ENCODE measurements around the gene RNF126. TPM values are rescaled to one million over a fixed set of nuclear protein-coding genes. Genes with fewer than 3 reads are reported as not detected.
"Not testable (repeated sequence)": the region's sequence is repeated elsewhere in the genome, so short reads cannot be mapped to it uniquely, and the experiment has no call there.

Gene RNF126
- total RNA-seq, 1 donor from 2014 or later = 41.6 TPM

DNA sequence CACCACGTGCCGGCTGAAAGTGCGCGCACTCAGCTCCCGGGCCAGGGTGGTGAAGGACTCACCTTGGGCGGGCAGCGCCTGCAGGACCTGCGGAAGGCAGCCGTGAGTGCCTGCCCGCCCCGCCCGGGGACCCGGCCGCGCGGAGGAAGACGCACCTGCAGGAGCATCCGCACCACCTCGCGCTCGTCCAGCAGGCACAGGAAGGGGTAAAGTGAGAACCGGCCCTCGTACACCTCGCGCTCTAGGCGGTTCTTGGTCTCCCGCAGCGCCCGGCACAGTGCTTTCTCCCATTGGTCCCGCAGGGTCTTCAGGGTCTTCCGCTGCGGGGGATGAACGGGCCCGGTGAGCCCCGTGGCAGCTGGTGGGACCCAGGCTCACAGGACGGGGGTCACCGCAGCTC lies 40.3 kb downstream of the RNF126 start:
- H3K36me3 Mint-ChIP-seq = peaks cover 15% of the 10 kb centered on the region
- no peaks in the 10 kb centered on the region for H3K27me3 Mint-ChIP-seq (ENCODE audit: low read depth)
- TF ChIP-seq, protein P1, sequence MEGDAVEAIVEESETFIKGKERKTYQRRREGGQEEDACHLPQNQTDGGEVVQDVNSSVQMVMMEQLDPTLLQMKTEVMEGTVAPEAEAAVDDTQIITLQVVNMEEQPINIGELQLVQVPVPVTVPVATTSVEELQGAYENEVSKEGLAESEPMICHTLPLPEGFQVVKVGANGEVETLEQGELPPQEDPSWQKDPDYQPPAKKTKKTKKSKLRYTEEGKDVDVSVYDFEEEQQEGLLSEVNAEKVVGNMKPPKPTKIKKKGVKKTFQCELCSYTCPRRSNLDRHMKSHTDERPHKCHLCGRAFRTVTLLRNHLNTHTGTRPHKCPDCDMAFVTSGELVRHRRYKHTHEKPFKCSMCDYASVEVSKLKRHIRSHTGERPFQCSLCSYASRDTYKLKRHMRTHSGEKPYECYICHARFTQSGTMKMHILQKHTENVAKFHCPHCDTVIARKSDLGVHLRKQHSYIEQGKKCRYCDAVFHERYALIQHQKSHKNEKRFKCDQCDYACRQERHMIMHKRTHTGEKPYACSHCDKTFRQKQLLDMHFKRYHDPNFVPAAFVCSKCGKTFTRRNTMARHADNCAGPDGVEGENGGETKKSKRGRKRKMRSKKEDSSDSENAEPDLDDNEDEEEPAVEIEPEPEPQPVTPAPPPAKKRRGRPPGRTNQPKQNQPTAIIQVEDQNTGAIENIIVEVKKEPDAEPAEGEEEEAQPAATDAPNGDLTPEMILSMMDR (IDR thresholded peaks at IDR 0.05; ENCODE audit: unreplicated experiment) = no peak
- no peak for DNase-seq (ENCODE audit: low spot score in 2 of 2, unreplicated experiment in 2 of 2)
- no peak overlapping the region for H3K27ac Mint-ChIP-seq
- no peaks in the 10 kb centered on the region for H3K9me3 Mint-ChIP-seq
- no peak overlapping the region for H3K4me3 Mint-ChIP-seq
- H3K4me1 Mint-ChIP-seq = no peaks in the 10 kb centered on the region

DNA sequence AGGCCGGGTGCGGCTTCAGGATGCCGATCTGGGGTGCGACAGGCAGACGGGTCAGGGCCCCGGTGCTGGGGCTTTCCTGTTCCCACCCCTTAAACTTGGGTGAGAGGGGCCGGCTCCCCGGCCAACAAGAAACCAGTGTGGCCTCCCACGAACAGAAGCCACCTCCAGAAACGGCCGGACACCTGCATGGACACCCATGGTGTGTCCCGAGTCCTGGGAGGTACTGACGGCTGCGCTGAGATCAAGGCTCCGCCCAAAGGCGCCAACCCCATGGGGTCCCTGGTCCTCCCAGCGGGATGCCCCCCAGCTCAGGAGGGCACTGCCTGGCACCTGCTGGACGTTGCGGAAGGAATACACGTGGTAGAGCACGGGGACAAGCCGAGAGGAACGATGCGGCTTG lies 41.2 kb downstream of the RNF126 start:
- H3K27ac Mint-ChIP-seq = no peak overlapping the region
- H3K4me3 Mint-ChIP-seq = no peak overlapping the region
- no peaks in the 10 kb centered on the region for H3K4me1 Mint-ChIP-seq
- H3K27me3 Mint-ChIP-seq (ENCODE audit: low read depth) = no peaks in the 10 kb centered on the region
- H3K9me3 Mint-ChIP-seq = no peaks in the 10 kb centered on the region
- DNase-seq (ENCODE audit: low spot score in 2 of 2, unreplicated experiment in 2 of 2) = no peak
- TF ChIP-seq, protein P1 (IDR thresholded peaks at IDR 0.05; ENCODE audit: unreplicated experiment) = no peak
- peaks cover 16% of the 10 kb centered on the region for H3K36me3 Mint-ChIP-seq

DNA sequence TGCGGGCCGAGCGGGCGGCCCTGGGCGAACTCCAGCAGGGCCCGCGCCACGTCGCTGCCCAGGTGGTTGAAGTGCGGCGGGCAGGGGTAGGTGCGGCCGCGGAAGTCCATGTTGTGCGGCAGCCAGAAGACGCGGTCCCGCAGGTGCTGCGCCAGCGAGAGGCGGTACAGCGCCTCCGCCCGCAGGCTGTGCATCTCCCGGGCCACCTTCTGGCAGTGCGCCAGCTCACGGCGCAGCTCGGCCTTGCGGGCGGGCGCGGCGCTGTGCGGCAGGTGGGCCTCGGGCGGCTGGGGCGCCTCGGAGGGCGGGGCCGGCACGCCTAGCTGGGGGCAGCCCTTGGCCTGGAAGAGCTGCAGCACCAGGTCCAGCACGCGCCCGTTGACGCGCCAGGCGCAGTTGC lies 41.8 kb downstream of the RNF126 start:
- H3K36me3 Mint-ChIP-seq = peaks cover 16% of the 10 kb centered on the region
- H3K9me3 Mint-ChIP-seq; H3K4me3 Mint-ChIP-seq; H3K4me1 Mint-ChIP-seq; DNase-seq (ENCODE audit: low spot score in 2 of 2, unreplicated experiment in 2 of 2); H3K27ac Mint-ChIP-seq; H3K27me3 Mint-ChIP-seq (ENCODE audit: low read depth): not testable (repeated sequence)

DNA sequence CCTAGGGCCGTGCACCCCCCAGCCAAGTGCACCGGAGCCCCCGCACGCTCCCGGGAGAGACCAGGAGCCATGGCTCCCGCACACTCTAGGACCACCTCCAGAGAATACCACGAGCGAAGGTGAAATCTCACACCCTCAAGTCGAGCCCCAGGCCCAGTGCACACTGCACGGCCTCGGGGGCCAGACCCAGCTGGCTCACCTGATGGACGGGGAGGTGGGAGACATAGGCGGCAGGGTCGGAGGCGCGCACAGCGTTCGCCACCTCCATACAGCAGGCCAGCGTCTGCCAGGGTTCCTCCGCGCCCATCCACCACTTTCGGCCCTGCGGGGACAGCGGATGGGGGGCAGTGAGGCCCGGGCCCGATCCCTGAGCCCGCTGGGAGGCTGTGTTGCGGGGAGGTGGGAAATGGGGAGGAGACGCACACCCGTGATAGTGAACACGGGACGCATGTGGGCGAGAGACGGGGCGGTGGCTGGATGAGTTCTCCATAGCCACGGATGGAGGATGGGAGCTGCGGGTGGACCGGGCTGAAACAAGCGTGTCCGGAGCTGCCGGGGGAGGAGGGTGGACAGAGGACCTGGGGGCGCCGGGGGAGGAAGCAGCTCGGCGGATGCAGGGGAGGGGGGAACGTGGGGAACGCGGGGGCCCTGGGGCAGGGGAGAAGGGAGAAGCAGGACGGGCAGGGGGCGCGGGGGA lies 42.7 kb downstream of the RNF126 start:
- Mint-ChIP-seq H3K4me3 (no peak overlapping the region), H3K4me1 (no peaks in the 10 kb centered on the region), H3K9me3 (no peaks in the 10 kb centered on the region), H3K27ac (no peak overlapping the region), H3K27me3 (ENCODE audit: low read depth) (no peaks in the 10 kb centered on the region), H3K36me3 (peaks cover 17% of the 10 kb centered on the region)
- TF ChIP-seq, protein P1 (IDR thresholded peaks at IDR 0.05; ENCODE audit: unreplicated experiment) = no peak
- DNase-seq (ENCODE audit: low spot score in 2 of 2, unreplicated experiment in 2 of 2) = no peak

DNA sequence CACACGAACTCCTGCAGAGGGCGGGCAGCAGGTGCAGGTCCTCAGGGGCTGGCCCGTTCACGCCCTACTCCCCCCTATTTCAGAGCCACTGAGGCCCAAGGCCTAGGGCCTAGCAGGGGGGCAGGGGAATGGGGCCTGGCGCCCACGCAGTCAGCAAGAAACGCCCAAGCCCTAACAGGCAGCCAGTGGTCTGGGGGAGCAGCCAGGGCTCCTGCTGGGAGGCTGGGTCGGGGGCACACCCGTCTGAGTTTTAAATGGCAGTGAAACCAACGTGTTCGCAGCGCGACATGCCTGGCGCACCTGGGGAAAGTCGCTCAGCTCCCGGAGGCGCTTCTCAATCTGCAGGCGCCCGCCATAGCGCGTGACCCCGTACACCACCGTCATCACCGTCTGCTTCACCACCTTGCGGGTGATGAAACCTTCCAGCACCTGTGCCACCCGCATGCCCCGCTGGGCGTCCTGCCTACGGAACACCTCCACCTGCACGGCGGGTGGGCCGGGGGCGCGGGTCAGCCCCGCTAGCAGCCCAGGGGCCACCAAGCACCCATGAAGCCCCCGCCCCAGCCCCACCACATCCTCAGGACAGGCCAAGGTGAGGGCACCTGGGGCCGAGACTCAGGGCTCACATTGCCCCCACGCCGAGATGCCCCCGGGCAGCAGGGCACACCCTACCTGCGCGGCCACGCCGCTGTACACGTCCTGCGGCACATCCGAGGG lies 43.6 kb downstream of the RNF126 start:
- peaks cover 23% of the 10 kb centered on the region for H3K36me3 Mint-ChIP-seq
- no peaks in the 10 kb centered on the region for H3K27me3 Mint-ChIP-seq (ENCODE audit: low read depth)
- H3K4me3 Mint-ChIP-seq = no peak overlapping the region
- H3K4me1 Mint-ChIP-seq = no peaks in the 10 kb centered on the region
- H3K9me3 Mint-ChIP-seq = no peaks in the 10 kb centered on the region
- no peak overlapping the region for H3K27ac Mint-ChIP-seq
- TF ChIP-seq, protein P1 (IDR thresholded peaks at IDR 0.05; ENCODE audit: unreplicated experiment) = no peak
- DNase-seq (ENCODE audit: low spot score in 2 of 2, unreplicated experiment in 2 of 2) = no peak

DNA sequence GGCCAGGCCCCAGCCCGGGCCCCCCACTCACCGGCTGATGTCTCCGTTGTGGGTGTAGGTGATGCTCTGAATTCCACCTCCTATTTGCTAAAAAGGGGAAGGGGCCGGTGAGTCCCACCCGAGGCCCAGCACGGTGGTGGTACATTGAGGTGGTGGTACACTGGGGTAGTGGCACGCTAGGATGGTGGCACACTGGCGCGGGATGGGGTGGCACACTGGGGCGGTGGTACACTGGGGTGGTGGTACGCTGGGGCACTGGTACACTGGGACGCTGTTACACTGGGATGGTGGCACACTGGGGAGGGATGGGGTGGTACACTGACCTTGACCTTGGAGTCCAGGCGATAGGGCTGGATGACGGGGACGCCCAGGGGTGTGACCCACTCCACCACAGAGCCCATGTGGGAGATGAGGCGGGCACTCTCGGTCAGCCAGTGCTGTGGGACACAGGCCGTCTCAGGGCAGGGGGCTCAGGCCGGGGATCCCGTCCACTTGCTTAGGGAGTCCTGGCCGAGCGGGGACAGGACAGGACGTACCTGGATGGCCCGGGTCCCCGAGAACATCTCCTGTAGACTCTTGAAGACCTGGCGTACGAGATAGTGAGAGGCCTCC lies 44.2 kb downstream of the RNF126 start:
- H3K9me3 Mint-ChIP-seq = no peaks in the 10 kb centered on the region
- TF ChIP-seq, protein P1 (IDR thresholded peaks at IDR 0.05; ENCODE audit: unreplicated experiment) = no peak
- H3K27me3 Mint-ChIP-seq (ENCODE audit: low read depth) = no peaks in the 10 kb centered on the region
- no peak overlapping the region for H3K27ac Mint-ChIP-seq
- no peaks in the 10 kb centered on the region for H3K4me1 Mint-ChIP-seq
- H3K36me3 Mint-ChIP-seq = peaks cover 27% of the 10 kb centered on the region
- DNase-seq (ENCODE audit: low spot score in 2 of 2, unreplicated experiment in 2 of 2) = no peak
- no peak overlapping the region for H3K4me3 Mint-ChIP-seq

Measured in mesothelial cell of epicardium (in vitro differentiated cells).